Measurements from ENCODE around the gene MGME1.
"Not testable (repeated sequence)": the region's sequence is repeated elsewhere in the genome, so short reads cannot be mapped to it uniquely, and the experiment has no call there.

MGME1 gene

GRCh38 chr20:17995967-17996819, 27.4 kb downstream of the MGME1 start:
- no peak for DNase-seq

- DNase-seq = no peak
Measured at GRCh38 chr20:17998446-17998845, 29.6 kb downstream of the MGME1 start.

- DNase-seq = no peak
Measured at GRCh38 chr20:17999566-17999965, 30.7 kb downstream of the MGME1 start.

- DNase-seq = no peak
Measured at GRCh38 chr20:18001131-18001921, 32.5 kb downstream of the MGME1 start.

DNA sequence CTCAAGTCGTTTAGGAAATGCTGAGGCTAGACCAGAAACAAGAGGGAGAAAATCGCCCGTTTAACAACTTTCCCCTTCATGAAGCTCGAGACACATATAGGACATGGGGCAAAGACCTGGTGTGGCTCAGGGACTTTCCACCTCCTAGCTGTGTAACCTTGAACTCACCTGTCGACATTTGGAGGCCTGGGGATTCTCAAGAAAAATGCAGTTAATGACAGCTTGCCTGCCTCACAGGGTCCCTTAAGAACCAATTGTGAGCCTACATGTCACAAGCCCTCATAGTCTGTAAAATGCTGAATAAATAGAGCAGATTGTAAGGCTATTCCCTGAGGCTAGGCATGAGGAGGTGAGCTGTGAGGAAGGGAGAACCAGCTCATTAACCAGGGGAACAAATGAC, 35.1 kb downstream of the MGME1 start:
- DNase-seq = no peak

GRCh38 chr20:18004384-18005031, 35.7 kb downstream of the MGME1 start:
- no peak for DNase-seq

GRCh38 chr20:18005170-18005989, 36.6 kb downstream of the MGME1 start:
- DNase-seq = no peak

DNA sequence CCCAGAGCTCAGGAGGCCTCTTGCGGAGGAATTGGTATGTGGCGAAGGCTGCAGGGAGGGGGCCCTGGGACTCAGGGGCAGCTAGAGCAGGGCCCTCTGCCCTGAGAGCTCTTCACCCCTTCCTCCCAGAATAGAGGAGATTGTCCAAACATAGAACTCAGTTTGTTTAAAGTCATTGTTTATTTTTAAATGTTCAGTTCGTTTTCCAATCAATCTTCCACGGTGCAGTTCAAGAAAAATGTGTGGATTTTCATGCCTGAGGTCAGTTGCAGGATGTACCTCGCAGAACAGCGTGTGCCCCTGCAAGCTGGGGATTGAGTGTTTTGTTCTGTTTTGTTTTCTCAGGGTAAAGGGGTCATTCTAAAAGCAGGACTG, 37.2 kb downstream of the MGME1 start:
- no peak for DNase-seq

- DNase-seq = no peak
Measured at GRCh38 chr20:18006684-18007083, 37.9 kb downstream of the MGME1 start.

DNA sequence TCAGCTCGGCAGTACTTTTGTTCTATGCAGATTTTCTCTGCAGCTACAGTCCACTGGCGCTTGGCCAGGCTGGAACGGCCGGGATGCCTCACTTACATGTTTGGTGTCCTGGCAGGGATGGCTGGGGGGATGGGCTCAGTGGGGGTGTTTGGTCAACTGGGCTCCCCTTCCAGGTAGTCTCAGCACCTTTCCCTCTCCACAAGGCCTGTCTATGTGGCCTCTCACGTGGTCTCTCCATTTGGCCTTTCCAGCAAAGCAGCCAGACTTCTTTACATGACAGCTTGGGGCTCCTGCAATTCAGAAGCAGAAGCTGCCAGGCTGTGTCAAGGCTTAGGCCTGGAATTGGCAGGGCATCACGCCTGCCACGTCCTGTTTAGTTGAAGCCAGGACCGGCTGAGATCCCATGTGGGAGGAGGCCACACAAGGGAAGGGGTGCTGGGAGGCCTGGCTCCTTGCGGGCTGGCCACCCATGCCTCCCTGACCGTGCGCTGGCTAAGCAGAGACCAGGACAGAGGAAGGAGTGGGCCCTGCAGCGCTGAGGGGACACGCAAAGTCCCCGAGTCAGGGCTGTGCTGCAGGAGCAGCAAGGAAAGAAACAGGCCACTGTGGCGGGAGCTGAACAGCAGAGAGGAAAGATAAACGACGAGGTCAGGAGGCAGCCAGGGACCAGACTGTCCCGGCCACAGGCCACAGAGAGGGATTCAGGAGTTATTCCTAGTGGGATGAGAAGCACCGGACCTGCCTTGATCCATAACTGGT, 38.9 kb downstream of the MGME1 start:
- no peak for DNase-seq

GRCh38 chr20:18009116-18009515, 40.3 kb downstream of the MGME1 start:
- DNase-seq = no peak

DNA sequence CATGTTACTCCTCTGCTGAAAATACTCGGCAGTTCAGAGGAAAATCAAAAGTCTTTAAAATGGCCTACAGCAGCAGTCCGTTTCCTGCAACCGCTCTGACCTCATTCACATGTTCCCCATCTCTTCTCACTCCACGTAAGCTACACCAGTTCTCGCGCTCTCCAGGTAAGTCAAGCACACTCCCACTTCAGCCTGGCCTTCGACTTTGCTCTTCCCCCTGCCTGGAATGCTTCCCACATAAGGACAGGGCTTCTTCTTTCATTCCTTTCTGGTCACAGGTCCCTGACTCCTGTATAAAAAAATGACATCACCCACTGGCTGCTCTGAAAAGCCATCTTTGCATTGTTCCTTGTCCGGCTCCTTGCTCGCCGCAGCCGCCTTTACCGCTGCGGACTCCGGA, 42.7 kb downstream of the MGME1 start:
- no peak for DNase-seq

- DNase-seq = no peak
Measured at GRCh38 chr20:18011951-18012645, 43.3 kb downstream of the MGME1 start.

GRCh38 chr20:18012901-18013300, 44.1 kb downstream of the MGME1 start:
- DNase-seq = no peak

- DNase-seq = no peak
Measured at GRCh38 chr20:18014411-18014810, 45.6 kb downstream of the MGME1 start.

DNA sequence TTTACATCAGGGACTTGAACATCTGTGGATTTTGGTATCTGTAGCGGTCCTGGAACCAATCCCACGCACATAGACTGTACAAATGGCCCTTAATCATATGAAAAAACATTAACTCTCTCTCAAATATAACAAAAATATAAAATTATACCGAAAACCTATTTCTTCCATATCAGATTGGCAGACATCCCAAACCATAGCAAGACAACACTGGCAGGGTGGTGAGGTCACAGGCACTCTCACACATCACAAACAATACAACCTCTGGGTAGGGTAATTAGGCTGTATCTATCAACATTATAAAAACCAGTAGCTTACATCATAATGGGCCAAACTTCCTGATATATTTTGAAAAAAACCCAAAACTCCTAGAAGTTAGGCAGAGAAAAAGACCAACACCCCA, 48.0 kb downstream of the MGME1 start:
- DNase-seq = no peak

GRCh38 chr20:18018100-18018499, 49.3 kb downstream of the MGME1 start:
- DNase-seq = no peak

- no peak for DNase-seq
Measured at GRCh38 chr20:18019068-18019467, 50.2 kb downstream of the MGME1 start.

DNA sequence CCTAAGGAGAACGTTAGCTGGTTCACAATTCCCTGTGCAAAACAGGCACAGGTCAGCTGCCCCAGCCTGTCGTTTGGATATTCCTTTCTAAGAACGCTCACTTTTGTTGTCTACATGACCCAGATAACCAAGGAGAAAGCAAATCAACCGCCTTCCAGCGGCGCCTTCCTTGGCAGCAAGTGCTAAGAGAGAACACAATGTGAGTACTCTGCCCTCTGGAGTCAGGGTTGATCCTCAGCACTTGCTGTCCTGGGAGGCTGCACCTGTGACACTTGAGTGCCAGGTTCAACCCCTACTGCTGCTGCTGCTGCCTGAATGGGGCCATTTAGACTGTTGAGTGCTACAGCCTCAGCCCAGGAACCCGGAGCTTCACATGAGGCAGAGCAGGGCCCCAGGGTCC, 52.1 kb downstream of the MGME1 start:
- DNase-seq = no peak

DNA sequence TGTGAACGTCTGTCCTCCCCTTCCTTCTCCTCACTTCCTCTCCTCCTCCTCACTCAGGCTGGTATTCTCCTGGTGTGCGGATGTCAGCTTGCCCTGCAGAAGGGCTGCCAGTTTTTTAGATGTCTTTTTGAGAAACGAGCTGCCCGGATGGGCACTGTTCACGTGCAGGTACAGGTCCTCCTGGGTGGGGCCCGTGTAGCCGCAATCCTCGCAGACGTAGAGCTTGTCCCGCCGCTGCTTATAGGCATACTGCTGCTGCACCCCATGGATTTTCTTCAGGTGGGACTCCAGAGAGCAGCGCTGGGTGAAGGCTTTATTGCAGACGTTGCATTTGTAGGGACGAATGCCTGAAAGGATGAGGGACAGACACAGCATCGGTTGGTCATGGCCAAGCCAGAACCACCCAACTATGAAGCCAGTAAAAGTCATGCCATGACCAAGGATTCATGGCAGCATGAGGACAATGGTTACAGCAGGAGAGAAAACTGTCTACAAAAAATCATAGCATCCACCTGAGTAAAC, 55.8 kb downstream of the MGME1 start:
- no peak for DNase-seq

GRCh38 chr20:18027011-18027410, 58.2 kb downstream of the MGME1 start:
- DNase-seq = not testable (repeated sequence)

All from NCI-H774 (cell line).